Measurements from ENCODE around the gene CERKL.

CERKL gene

DNA sequence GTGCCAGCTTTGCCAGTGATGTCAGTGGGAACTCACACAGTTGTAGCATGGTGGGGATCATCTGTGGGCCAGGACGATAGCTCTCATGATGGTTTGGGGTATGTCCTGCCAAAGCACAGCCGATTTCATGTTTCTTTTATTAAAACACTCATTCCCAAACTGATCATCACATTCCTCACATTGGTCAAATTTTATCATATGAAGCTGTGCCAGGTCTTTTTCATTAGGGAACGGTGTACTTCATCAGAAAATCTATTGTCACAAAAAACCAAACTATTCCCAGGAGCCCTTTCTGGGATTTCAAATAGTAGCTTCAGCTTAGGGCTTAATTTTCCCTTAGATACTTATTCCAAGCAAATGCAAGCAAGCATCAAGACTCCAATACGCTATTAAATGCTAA is 157.7 kb downstream of the CERKL start:
- DNase-seq: no peak

Measured in NCI-H2107 (cell line).